GM10248 (cell line): ENCODE results near the gene FBXO31.

Experiments used
- CTCF ChIA-PET: fragments of 300-600 bp; sonication (Branson Sonifier 250); formaldehyde crosslinking; extraction: SDS; loops from one replicate; lab custom pipeline; 2021; ENCODE audit warnings: antibody characterized with exemption; lab: Yijun Ruan, JAX
- POLR2A ChIA-PET: fragments of 350-650 bp; sonication (Branson Sonifier 250); formaldehyde crosslinking; extraction: SDS; loops from one replicate; lab custom pipeline; 2020; ENCODE audit warnings: antibody characterized with exemption; lab: Yijun Ruan, JAX
- DNase-seq: peaks from one replicate; pipeline ENCODE4 v3.0.0; 2012; ENCODE audit errors: extremely low spot score
- CTCF ChIP-seq: IDR thresholded peaks from 2 replicates; pipeline ENCODE4 v1.5.1; 2012; ENCODE audit warnings: mild to moderate bottlenecking, low read depth; ENCODE audit errors: extremely low read depth, missing control alignments, control extremely low read depth

FBXO31 gene

GRCh38 chr16:87330646-87331045 lies 52.9 kb downstream of the FBXO31 start:
- CTCF ChIA-PET, result interaction anchor here (2.4 kb wide), 1 partner anchor 11 kb away, joined by 7 read pairs; no protein-coding TSS in a partner anchor
- POLR2A ChIA-PET, result no interaction called here
- no peak for DNase-seq
- no peak for TF ChIP-seq CTCF

- no peak for DNase-seq
- ChIA-PET POLR2A (no interaction called here), CTCF (interaction anchor here (2.4 kb wide), 1 partner anchor 11 kb away, joined by 7 read pairs; no protein-coding TSS in a partner anchor)
- no peak for TF ChIP-seq CTCF
These were observed 53.3 kb downstream of the FBXO31 start for GRCh38 chr16:87330257-87330624.

GRCh38 chr16:87329436-87330256 lies 53.9 kb downstream of the FBXO31 start:
- DNase-seq, result no peak
- no peak for TF ChIP-seq CTCF
- CTCF ChIA-PET, result no interaction called here
- POLR2A ChIA-PET, result no interaction called here

GRCh38 chr16:87328846-87329245 lies 54.7 kb downstream of the FBXO31 start:
- ChIA-PET CTCF (no interaction called here), POLR2A (no interaction called here)
- DNase-seq, result no peak
- TF ChIP-seq CTCF, result no peak

- TF ChIP-seq CTCF, result no peak
- ChIA-PET CTCF (interaction anchor here (0.9 to 1.2 kb wide), 3 partner anchors 11 to 13 kb away, joined by 3 to 4 read pairs (median 3); partner anchors contain the start of gene C16orf95), POLR2A (no interaction called here)
- DNase-seq, result no peak
These were observed 55.6 kb downstream of the FBXO31 start for GRCh38 chr16:87327798-87328495.

GRCh38 chr16:87326151-87326571 lies 57.4 kb downstream of the FBXO31 start:
- DNase-seq, result no peak
- no peak for TF ChIP-seq CTCF
- ChIA-PET POLR2A (no interaction called here), CTCF (interaction anchor here (1.0 to 1.9 kb wide), 5 partner anchors 9 to 69 kb away, joined by 3 to 9 read pairs (median 4); partner anchors contain the start of gene C16orf95)
